ENCODE measurements around the gene PDZD7. TPM values are rescaled to one million over a fixed set of nuclear protein-coding genes. Genes with fewer than 3 reads are reported as not detected.
"Not testable (repeated sequence)": the region's sequence is repeated elsewhere in the genome, so short reads cannot be mapped to it uniquely, and the experiment has no call there.

Gene PDZD7
- total RNA-seq, 1 experiment from 2014 or later, result 0.51 TPM

DNA sequence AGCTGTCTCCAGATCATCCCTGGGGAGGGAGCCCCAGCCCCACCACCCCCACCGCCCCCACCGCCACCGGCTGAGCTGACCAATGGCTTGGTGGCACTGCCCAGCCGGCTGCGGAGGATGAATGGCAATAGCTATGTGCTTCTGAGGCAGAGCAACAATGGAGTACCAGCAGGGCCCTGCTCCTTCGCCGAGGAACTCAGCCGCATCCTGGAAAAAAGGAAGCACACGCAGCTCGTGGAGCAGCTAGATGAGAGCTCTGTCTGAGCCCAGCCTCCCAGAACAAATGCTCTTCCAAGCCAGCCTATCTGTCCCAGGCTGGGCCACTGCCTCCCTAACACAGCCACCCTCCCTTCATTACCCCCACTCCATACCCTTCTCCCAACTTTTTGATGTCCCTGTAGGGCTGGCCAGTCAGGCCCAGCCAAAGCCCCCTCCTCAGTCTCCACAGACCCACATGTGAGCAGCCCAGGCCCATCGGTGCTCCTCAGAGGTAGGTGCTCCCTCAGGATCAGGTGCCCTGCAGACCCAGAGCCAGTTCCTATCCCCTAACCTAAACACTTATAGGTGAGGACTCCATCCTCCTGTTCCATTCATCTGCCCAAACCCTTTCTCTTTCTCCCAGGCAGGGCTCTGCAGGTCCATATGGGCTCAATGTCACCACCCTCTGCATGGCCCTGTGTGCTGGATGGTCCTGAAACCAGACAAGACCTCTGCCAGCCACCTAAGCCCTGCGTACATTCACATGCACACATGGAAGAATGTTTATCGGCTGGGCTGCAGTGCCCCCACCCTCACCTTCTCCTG, 46.9 kb downstream of the PDZD7 start:
- no peak for DNase-seq (ENCODE audit: low read depth)

DNA sequence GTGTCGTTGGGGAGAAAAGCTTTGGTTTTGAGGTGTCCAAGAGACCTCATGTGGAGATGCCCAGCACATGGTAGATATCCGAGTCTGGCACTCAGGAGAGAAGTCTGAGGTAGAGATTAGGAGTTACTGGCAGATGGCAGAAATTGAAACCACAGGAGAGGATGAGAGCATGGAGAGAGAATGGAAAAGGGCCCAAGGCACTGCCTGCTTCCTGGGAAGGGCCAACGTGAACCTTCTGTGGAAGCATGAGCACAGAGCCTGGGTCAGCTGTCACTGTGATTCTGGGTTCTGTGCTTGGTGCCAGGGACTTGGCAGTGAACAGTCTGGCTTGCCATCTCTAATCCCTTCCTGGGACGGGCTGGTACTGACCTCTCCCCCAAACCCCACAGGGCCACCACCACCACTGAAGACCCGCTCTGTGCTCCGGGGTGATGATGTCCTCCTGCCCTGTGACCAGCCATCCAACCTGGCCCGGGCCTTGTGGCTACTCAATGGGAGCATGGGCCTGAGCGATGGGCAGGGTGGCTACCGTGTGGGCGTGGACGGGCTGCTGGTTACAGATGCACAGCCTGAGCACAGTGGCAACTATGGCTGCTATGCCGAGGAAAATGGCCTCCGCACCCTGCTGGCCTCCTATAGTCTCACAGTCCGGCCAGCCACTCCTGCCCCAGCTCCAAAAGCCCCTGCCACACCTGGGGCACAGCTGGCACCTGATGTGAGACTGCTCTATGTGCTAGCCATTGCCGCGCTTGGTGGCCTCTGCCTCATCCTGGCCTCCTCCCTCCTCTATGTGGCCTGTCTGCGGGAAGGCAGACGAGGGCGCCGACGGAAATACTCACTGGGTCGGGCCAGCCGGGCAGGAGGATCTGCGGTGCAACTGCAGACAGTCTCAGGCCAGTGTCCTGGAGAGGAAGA, 47.8 kb downstream of the PDZD7 start:
- DNase-seq (ENCODE audit: low read depth), result no peak

DNA sequence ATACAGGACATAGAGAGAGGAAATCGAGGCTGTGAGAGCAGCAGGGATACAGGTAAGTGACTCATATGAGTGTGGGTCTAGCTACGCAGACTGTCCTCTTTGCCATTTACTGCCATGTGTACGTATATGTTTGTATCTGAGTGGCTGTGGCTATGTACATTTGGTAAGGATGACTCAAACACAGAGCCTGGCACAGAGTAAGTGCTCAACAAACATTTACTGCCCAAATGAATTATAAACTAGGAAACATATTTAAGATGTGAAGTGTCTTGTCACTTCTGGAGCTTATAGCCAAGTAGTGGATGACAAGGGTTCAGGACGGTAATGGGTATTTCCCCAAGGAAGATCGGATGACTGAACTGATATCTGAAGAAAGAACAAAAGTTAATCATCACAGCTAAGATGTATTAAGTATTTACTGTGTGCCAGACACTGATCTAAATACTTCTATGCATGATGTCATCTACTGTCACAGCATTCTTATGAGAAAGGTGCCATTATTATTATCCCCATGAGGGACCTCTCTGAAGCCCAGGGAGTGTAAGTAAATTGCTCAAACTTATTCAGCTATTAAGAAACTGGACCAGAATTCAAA, 49.7 kb downstream of the PDZD7 start:
- DNase-seq (ENCODE audit: low read depth), result no peak

DNA sequence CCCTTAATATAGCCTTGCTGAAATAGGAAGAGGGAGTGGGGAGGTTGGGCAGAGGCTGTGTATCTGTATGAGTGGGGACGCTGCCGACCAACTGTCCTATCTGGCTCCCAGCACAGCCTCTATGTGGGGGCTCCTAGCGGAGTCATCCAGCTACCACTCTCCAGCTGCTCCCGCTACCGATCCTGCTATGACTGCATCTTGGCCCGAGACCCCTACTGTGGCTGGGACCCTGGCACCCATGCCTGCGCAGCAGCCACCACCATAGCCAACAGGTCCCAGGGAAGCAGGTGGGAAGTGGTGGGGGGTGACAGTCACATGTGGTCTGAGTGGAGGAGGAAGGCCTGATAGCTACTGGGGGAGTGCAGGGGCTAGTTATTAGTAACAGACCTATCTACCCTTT, 50.2 kb downstream of the PDZD7 start:
- no peak for DNase-seq (ENCODE audit: low read depth)

- no peak for DNase-seq (ENCODE audit: low read depth)
These were observed 50.6 kb downstream of the PDZD7 start for GRCh38 chr10:100980311-100980710.

DNA sequence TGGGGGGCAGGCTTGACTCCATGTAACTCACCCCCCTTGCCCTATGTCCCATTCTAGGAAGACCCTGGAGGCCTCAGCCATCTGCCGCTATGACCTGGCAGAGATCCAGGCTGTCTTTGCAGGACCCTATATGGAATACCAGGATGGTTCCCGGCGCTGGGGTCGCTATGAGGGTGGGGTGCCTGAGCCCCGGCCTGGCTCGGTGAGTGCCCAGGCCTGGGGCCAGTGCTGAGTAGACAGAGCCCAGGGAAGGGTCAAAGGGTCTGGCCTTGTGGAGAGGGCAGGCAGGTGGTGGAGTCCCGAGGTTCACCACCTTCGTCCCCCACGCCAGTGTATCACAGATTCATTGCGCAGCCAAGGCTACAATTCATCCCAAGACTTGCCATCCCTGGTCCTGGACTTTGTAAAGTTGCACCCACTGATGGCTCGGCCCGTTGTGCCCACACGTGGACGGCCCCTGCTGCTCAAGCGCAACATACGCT, 51.1 kb downstream of the PDZD7 start:
- no peak for DNase-seq (ENCODE audit: low read depth)

- no peak for DNase-seq (ENCODE audit: low read depth)
These were observed 52.1 kb downstream of the PDZD7 start for GRCh38 chr10:100978901-100979195.

GRCh38 chr10:100978121-100978900, 52.6 kb downstream of the PDZD7 start:
- DNase-seq (ENCODE audit: low read depth), result no peak

- no peak for DNase-seq (ENCODE audit: low read depth)
These were observed 53.5 kb downstream of the PDZD7 start for GRCh38 chr10:100977436-100977835.

GRCh38 chr10:100976906-100977305, 54.0 kb downstream of the PDZD7 start:
- DNase-seq (ENCODE audit: low read depth), result no peak

DNA sequence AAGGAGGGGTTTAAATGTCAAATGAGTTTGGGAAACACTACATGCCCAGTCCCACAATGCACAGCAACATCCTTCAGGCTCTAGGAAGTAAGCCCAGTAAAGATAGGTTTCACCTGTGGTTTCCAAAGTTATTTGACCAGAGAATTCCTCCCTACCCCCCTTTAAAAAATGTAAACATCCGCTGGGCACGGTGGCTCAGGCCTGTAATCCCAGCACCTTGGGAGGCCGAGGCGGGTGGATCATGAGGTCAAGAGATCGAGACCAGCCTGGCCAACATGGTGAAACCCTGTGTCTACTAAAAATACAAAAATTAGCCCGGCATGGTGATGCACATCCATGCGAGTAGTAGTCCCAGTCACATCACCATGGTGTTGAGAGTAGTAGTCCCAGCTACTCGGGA, 55.5 kb downstream of the PDZD7 start:
- DNase-seq (ENCODE audit: low read depth), result not testable (repeated sequence)

- DNase-seq (ENCODE audit: low read depth), result no peak
These were observed 57.9 kb downstream of the PDZD7 start for GRCh38 chr10:100972904-100973535.

- no peak for DNase-seq (ENCODE audit: low read depth)
These were observed 58.6 kb downstream of the PDZD7 start for GRCh38 chr10:100972115-100972903.

DNA sequence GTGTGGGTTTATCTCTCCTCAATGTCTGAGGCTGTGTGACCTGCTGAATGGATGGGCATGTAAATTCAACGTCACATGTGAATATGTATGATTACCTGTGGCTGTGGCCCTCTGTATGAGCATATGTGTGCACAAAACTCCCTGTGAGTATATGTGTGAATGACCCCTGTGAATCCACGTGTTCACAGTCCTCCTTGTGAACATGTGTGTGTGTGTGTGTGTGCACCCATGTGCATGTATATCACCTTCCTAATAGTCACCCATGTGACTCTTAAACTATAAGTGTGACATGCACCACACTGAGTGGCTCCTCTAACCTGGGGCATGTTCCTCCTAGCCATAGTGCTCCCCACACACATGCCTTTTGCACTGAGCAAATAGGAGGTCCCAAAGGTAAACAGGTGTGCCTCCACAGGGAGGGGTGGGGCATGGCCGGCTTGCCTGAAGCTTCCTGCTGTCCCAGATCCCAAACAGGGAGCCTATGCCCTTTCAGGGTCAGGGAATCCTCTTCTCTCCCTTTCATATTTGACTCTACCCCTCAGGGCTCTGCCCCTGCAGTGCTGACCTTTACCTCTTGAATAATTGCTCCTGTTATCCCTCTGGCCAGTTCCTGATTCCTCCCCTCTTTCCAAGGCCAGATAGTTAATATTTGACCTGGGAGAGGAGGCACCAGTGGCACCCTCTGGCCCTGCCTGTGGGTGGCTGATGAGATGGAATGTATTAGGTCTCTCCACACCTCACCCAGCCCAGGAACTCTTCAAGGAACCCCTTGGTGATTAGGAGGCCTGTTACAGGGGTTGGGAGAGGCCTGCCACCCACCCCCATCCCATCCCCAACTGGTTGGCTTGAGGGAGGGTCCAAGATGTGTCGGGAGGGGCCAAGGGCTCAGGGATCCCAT, 59.8 kb downstream of the PDZD7 start:
- no peak for DNase-seq (ENCODE audit: low read depth)

- no peak for DNase-seq (ENCODE audit: low read depth)
These were observed 60.6 kb downstream of the PDZD7 start for GRCh38 chr10:100970076-100970913.

GRCh38 chr10:100969187-100970075, 61.5 kb downstream of the PDZD7 start, which contains the start of gene SEMA4G:
Gene SEMA4G (plus strand): TSS chr10:100969504. CDS start chr10:100972913, 3,409 bp downstream.
- peak; percentile 35 for DNase-seq (ENCODE audit: low read depth)

- DNase-seq (ENCODE audit: low read depth), result no peak
These were observed 62.1 kb downstream of the PDZD7 start for GRCh38 chr10:100968863-100969186.

Data from Daoy (cell line).